SU-DHL-6 (cell line): Measurements from ENCODE around the gene YJU2.

ENCODE experiments used
- H2AFZ ChIP-seq: fragments of 200-600 bp; sonication (generic); 2 replicates; pipeline ENCODE4 v1.6.1; 2014; ENCODE audit warnings: low read depth, mild to moderate bottlenecking, moderate library complexity, mixed read lengths, antibody characterized with exemption, low read length; ENCODE audit not compliant: severe bottlenecking
- H3F3A ChIP-seq: fragments of 200-600 bp; shearing (Covaris generic); 2 replicates; pipeline ENCODE4 v1.6.0; 2016; ENCODE audit warnings: antibody characterized with exemption, mild to moderate bottlenecking; ENCODE audit not compliant: insufficient read depth
- H3K27ac ChIP-seq: fragments of 200-600 bp; sonication (generic); 2 replicates; pipeline ENCODE4 v1.5.1; 2016; ENCODE audit warnings: low read depth, mild to moderate bottlenecking, low read length, moderate library complexity, mixed read lengths
- H3K27me3 ChIP-seq: fragments of 200-600 bp; sonication (generic), shearing (Covaris generic); 2 replicates; pipeline ENCODE4 v1.6.0; 2014; ENCODE audit warnings: mild to moderate bottlenecking, low read length
- H3K36me3 ChIP-seq: fragments of 200-600 bp; sonication (generic); 2 replicates; pipeline ENCODE4 v1.6.1; 2014; ENCODE audit warnings: mild to moderate bottlenecking, low read length, mixed read lengths
- H3K4me2 ChIP-seq: fragments of 300-600, 200-600 bp; shearing (Covaris generic), sonication (generic); 2 replicates; pipeline ENCODE4 v1.6.0; 2014; ENCODE audit warnings: low read length, low read depth, mild to moderate bottlenecking; ENCODE audit not compliant: poor library complexity, severe bottlenecking
- H3K4me3 ChIP-seq: fragments of 200-600 bp; sonication (generic); 2 replicates; pipeline ENCODE4 v1.5.1; 2014; ENCODE audit warnings: antibody characterized with exemption, low read length, mild to moderate bottlenecking, mixed read lengths; ENCODE audit not compliant: insufficient read depth, poor library complexity, severe bottlenecking
- H3K79me2 ChIP-seq: fragments of 200-600 bp; sonication (generic); 2 replicates; pipeline ENCODE4 v1.6.1; 2014; ENCODE audit warnings: mild to moderate bottlenecking, low read length, moderate library complexity; ENCODE audit not compliant: insufficient read depth
- H3K9ac ChIP-seq: fragments of 200-600 bp; sonication (generic); 2 replicates; pipeline ENCODE4 v1.7.0; 2014; ENCODE audit warnings: mild to moderate bottlenecking, low read length
- H3K9me2 ChIP-seq: fragments of 200-600 bp; sonication (generic); replicated peaks from 2 replicates; pipeline ENCODE4 v1.6.1; 2014; ENCODE audit warnings: low read length; ENCODE audit not compliant: insufficient read depth
- H3K9me3 ChIP-seq: fragments of 200-600 bp; sonication (generic); 2 replicates; pipeline ENCODE4 v1.6.1; 2014; ENCODE audit warnings: low read length, mixed read lengths; ENCODE audit not compliant: insufficient read depth
- H4K20me1 ChIP-seq: fragments of 200-600 bp; sonication (generic); 2 replicates; pipeline ENCODE4 v1.6.1; 2014; ENCODE audit warnings: low read depth, mild to moderate bottlenecking, antibody characterized with exemption, low read length, moderate library complexity, mixed read lengths
- EZH2phosphoT487 ChIP-seq: fragments of 200-600 bp; sonication (generic), shearing (Covaris generic); conservative IDR thresholded peaks from 2 replicates; pipeline ENCODE4 v1.6.1; 2018; ENCODE audit warnings: mild to moderate bottlenecking, antibody characterized with exemption, low read length, moderate library complexity, mixed read lengths
- TF ChIP-seq, protein P1 (sequence below): fragments of 200-600 bp; sonication (generic); IDR thresholded peaks from one replicate; pipeline ENCODE4 v1.5.1; 2017; ENCODE audit warnings: antibody characterized with exemption, mild to moderate bottlenecking, low read length, moderate library complexity; ENCODE audit not compliant: insufficient read depth, poor library complexity, severe bottlenecking

YJU2 gene

DNA sequence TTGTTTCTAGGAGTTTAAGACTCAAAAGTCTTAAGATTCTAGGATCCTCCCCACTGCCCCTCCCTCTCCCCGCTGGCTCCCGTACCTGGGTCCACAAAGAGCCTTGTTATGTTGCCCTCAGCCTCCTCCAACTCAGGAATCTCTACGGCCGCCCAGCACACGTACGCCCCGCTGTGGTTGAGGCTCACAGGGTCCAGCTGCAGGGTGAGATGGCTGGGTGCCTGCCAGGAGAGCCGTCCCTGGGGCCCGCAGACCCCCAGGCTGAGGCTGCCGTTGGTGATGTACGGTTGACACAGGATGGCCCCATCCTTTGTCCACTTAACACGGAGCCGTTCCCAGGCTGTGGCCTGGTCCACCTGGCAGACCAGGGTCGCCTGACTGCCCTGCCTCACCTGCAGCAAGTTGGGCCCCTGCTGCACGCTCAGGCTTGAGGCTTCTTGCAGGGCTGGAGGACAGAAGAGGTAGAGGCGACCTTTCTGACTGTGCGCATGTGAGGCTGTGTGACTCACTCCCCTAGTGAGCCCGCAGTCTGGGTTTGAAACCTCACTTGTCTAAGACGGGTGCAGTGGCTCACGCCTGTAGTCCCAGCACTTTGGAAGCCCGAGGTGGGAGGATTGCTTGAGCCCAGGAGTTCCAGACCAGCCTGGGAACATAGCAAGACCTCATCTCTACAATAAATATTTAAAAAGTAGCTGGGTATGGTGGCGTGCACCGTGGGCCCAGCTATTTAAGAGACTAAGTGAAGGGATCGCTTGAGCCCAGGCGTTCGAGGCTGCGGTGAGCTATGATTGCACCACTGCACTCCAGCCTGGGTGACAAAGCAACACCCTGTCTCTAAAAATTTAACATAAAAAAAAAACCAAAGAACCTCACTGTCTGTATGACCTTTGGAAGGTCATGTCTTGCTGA is 51.3 kb downstream of the YJU2 start:
- Histone ChIP-seq H3F3A (no peaks in the 10 kb centered on the region), H3K9me2 (no peaks in the 10 kb centered on the region), H3K9ac (no peak overlapping the region), H2AFZ (no peak overlapping the region), H3K27ac (no peak overlapping the region), H3K4me3 (no peak overlapping the region), H3K9me3 (no peaks in the 10 kb centered on the region), H3K79me2 (no peaks in the 10 kb centered on the region), H3K36me3 (no peaks in the 10 kb centered on the region), H4K20me1 (no peaks in the 10 kb centered on the region), H3K4me2 (no peak overlapping the region), H3K27me3 (no peaks in the 10 kb centered on the region)
- TF ChIP-seq, protein P1, sequence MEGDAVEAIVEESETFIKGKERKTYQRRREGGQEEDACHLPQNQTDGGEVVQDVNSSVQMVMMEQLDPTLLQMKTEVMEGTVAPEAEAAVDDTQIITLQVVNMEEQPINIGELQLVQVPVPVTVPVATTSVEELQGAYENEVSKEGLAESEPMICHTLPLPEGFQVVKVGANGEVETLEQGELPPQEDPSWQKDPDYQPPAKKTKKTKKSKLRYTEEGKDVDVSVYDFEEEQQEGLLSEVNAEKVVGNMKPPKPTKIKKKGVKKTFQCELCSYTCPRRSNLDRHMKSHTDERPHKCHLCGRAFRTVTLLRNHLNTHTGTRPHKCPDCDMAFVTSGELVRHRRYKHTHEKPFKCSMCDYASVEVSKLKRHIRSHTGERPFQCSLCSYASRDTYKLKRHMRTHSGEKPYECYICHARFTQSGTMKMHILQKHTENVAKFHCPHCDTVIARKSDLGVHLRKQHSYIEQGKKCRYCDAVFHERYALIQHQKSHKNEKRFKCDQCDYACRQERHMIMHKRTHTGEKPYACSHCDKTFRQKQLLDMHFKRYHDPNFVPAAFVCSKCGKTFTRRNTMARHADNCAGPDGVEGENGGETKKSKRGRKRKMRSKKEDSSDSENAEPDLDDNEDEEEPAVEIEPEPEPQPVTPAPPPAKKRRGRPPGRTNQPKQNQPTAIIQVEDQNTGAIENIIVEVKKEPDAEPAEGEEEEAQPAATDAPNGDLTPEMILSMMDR, result no peak
- no peak for TF ChIP-seq EZH2phosphoT487

DNA sequence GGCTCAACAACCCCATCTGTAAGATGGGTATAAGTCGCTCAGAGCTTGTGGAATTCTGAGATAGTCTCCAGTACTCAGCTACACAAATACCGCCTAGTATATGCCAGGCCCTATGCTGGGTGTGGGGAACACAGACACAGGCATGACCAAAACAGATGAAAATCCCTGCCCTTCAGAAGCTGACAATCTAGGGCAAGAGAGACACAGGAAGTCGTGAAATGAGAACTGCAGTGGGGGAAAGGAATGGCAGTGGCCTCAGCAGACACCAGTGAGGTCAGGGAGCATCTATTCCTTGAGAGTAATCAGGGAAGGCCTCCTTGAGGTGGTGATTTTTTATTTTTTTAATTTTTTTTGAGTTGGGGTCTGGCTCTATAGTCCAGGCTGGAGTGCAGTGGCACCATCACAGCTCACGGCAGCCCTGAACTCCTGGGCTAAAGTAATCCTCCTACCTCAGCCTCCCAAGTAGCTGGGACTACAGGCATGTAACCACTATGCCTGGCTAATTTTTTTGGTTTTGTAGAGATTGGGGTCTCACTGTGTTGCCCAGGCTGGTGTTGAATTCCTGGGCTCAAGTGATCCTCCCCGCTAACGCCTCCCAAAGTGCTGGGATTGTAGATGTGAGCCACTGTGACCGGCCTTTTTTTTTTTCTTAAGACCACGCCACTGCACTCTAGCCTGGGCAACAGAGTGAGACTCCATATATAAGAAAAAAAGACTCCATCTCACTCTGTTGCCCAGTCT is 52.1 kb downstream of the YJU2 start:
- no peak overlapping the region for H3K4me3 ChIP-seq
- no peaks in the 10 kb centered on the region for H3K36me3 ChIP-seq
- H3K4me2 ChIP-seq, result no peak overlapping the region
- H3K27ac ChIP-seq, result no peak overlapping the region
- H3K9ac ChIP-seq, result no peak overlapping the region
- no peaks in the 10 kb centered on the region for H3F3A ChIP-seq
- no peak overlapping the region for H2AFZ ChIP-seq
- H3K79me2 ChIP-seq, result no peaks in the 10 kb centered on the region
- H4K20me1 ChIP-seq, result no peaks in the 10 kb centered on the region
- no peaks in the 10 kb centered on the region for H3K27me3 ChIP-seq
- TF ChIP-seq EZH2phosphoT487, result no peak
- TF ChIP-seq, protein P1, result no peak
- H3K9me2 ChIP-seq, result no peaks in the 10 kb centered on the region
- no peaks in the 10 kb centered on the region for H3K9me3 ChIP-seq

DNA sequence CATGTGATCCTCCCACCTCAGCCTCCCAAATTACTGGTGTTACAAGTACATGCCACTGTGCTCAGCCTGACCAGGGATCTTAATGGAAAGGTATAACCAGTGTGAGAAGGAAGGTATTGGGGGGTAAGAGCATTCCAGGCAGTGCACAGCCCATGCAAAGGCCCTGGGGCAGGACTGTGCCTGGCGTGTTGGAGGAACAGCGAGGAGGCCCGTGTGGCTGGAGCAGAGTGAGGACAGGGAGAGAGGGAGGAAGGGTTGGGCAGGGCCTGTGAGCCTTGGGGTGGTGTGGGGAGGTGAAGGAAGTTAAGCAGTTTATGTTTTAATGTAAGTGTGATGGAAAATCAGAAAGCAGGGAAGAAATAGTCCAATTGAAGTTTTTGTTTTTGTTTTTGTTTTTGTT is 53.7 kb downstream of the YJU2 start:
- Histone ChIP-seq H4K20me1 (no peaks in the 10 kb centered on the region), H2AFZ (no peak overlapping the region), H3K9ac (no peak overlapping the region), H3K36me3 (no peaks in the 10 kb centered on the region), H3F3A (no peaks in the 10 kb centered on the region), H3K4me3 (no peak overlapping the region), H3K27ac (no peak overlapping the region), H3K79me2 (no peaks in the 10 kb centered on the region), H3K9me2 (no peaks in the 10 kb centered on the region), H3K27me3 (no peaks in the 10 kb centered on the region), H3K9me3 (no peaks in the 10 kb centered on the region), H3K4me2 (no peak overlapping the region)
- TF ChIP-seq EZH2phosphoT487, result no peak
- TF ChIP-seq, protein P1, result no peak
